Measurements from ENCODE around the gene ORM2.

ORM2 gene

DNA sequence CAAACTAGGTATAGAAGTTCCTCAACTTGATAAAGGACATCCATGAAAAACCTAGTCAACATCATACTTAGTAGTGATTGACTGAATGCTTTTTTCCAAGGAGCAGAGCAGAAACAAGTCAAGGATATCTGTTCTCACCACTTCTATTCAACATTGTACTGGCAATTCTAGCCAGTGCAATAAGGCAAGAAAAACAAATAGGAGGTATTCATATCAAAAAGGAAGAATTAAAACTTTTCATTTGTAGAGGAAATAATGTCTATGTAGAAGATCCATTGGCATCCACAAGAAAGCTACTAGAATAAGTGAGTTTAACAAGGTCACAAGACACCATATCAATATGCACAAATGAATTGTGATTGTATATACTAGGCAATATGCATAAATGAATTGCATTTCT lies 35.0 kb upstream of the ORM2 start:
- DNase-seq (ENCODE audit: low read depth, low spot score) = no peak

DNA sequence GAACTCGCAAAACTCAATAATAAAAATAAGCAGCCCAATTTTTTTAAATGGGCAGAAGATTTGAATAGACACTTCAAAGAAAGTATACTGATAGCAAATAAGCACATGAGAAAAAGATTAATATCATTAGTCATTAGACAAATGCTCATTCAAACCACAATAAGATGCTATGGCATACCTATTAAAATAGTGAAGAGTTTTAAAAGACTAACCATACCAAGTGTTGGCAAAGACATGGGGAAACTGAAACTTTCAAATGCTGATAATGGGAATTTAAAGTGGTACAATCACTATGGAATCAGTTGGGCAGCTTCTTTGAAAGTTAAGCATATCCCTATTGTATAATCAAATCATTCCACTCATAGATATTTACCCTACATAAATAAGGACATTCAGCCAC lies 33.3 kb upstream of the ORM2 start:
- DNase-seq (ENCODE audit: low read depth, low spot score) = no peak

DNA sequence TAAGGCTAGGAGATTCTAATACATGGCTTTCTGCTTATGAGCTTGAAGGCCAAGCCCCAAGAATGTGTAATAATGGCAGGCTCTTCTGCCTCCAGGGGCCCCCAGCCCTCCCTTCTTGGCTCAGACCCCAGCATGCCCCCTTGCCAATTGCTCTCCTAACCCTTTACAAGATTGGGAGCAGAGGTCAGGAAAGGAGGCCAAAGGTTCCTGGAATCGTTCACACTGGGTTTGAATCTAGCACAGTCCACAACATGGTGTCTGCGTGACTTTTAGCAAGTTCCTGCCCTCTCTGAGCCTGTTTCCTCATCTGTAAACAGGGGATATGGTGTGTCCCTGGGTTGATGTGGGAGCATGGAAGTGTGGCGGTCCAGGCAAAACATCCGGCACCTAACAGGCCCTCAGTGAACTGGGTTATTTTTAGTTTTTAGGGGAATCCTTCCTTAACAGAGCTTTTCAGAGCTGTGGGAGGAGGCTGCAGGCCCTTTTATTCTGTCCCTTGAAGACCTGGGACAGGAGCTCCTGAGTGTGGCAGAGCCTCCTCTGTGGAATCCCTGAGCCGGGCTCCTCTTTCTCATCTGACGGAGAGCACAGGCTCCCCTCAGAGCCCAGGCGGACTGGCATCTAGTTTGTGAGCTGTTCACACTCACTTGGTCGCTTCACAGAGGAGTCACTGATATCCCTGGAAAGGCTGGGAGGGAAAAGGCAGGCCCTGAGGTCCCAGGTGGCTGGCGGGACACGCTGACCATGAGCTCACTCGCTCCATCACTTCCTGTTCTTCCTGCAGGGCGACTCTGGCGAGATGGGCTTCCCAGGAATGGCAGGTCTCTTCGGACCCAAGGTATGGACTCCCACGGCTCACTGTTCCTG lies 30.1 kb upstream of the ORM2 start:
- DNase-seq (ENCODE audit: low read depth, low spot score) = no peak

DNA sequence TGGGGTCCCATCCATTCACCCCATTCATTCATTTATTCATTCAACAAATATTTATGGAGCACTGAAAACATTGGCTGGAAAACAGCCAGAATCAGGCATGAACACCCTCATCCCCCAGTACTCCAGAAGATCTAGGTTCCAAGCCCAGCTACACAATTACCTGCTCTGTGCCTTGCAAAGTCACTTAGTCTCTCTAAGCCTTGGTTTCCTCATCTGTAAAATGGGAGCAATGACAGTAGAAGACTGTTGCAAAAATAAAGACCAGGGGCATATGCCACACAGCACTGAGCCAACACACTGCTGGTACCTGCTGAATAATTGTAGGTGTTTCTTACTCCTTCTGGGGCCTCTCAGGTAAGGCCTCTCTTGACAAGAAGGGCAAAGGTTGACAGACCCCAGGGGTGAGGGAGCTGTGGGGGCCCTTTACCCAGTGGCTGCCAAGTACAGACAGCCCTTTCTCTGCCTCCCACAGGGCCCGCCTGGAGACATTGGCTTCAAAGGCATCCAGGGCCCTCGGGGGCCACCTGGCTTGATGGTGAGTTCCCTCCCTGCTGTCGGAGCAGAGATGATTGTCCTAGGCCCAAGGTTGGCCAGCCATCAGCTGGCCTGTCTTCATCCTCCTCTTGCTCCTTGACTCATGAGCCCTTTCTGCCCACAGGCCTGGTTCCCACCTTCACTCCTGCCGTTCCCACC lies 29.4 kb upstream of the ORM2 start:
- DNase-seq (ENCODE audit: low read depth, low spot score) = no peak

DNA sequence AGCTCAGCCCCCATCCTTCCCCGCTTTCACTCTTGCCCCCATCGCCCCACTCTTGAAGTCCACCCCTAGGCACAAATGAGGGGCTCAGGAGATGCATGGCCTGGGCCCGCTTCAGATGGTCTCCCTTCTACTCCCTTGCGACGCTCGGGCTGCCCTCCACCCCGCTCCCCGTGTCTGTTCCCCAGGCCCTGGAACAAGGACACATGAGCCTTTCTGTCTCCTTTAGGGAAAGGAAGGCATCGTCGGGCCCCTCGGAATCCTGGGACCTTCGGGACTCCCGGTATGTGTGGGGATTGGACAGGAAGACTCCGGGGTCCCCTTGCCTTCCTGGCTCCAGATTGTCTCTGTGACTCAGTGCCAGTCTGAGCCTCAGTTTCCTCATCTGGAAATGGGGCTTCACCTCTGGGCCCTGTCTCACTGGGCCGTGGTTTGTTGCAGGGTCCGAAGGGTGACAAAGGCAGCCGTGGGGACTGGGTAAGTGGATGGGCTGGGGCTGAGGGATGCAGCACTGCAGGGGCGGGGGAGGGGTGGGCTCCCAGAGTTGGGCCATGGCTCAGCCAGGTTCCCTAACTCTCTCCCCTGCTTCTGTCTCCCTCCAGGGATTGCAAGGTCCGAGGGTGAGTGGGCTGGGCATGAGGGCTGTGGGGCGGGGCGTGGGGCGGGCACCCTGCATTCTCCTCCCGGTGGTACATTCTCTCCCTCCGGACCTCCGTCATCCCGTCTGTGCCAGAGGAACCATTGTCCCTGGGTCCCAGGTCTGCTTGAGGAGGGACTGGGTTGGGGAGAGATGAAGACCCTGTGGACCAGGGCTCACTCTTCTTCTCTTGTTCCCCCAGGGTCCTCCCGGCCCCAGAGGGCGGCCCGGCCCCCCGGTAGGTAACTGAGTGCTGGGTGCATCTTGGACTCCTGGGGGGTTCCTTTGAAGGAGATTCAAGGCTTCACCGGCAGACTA lies 28.5 kb upstream of the ORM2 start:
- no peak for DNase-seq (ENCODE audit: low read depth, low spot score)

DNA sequence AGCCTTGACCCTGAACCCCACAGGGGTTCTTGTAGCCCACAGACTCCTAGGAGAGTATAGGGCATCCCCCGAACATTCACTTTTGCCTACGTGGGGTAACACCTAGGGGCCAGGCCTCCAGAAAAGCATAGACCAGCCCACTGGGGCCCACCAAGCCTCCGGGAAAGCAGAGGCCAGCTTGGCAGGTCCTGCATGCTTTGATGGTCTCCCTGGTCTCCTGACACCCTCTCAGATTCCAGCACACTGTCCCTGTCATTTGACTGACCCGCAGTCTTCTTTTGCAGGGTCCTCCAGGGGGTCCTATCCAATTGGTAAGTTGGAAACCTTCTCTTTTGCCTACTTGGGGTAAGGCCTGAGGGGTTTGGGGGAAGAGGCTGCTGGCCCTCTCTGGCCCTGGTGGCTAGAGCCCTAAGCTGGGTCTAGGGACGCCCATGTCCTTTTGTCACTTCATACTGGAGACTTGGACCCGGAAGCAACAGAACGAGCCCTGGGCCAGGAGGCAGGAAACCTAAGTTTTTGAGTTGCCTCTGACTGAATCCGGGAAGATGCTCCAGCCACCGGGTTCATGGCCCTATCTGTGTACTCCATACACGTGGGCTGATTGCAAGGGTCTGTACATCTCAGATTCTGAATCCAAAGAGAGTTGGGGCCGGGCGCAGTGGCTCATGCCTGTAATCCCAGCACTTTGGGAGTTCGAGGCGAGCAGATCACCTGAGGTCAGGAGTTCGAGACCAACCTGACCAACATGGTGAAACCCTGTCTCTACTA lies 27.7 kb upstream of the ORM2 start:
- no peak for DNase-seq (ENCODE audit: low read depth, low spot score)

DNA sequence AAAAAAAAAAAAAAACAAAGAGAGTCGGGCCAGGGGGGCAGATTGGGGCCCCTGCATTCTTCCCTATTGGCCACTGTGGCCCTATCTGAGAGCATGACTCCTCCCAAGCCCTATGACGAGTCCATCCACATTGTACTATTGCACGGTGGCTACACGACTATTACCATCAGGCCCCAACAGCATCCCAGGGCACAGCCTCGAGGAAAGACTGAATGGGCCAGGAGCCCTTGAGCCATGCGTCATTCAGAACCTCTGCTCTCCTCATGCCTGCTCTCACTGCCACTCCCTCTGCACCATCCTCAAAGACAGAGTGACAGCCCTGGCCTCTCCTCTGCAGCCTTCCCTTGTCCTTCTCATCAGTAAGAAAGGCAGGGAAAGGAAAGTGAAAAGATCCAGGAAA lies 26.9 kb upstream of the ORM2 start:
- no peak for DNase-seq (ENCODE audit: low read depth, low spot score)

DNA sequence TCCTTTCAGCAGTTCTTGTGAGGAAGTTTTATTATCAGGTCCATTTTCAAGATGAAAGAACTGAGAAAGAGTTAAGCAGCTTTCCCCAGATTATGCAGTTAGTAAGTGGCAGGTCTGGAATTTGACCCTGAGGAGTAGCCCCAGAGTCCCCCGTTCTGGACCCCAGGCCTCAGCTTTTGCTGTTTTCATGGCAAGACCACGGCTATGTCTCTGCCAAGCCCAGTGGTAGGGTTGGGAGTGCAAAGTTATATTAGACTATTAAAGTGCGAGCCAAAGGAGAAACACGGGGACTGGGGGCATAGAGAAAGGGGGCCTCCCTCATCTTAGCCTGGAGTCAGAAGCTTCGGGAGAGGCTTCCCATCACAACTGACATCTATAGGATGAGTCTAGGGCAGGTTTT lies 26.1 kb upstream of the ORM2 start:
- no peak for DNase-seq (ENCODE audit: low read depth, low spot score)

DNA sequence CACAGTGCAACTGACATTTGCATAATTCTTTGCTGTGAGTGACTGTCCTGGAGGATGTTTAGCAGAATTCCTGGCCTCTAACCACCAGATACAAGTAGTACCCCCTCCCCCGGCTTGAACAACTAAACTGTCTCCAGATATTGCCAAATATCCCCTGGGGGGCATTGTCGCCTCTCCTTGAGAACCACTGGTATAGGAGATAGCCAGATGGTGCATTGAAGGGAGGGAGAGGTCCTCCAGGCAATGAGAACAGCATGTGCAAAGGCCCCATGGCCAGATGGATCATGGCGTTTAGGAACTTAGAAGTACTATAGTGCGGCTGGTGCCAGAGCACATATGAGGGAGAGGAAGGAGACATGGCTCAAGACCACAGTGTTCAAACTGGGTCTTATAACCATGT lies 25.7 kb upstream of the ORM2 start:
- no peak for DNase-seq (ENCODE audit: low read depth, low spot score)

DNA sequence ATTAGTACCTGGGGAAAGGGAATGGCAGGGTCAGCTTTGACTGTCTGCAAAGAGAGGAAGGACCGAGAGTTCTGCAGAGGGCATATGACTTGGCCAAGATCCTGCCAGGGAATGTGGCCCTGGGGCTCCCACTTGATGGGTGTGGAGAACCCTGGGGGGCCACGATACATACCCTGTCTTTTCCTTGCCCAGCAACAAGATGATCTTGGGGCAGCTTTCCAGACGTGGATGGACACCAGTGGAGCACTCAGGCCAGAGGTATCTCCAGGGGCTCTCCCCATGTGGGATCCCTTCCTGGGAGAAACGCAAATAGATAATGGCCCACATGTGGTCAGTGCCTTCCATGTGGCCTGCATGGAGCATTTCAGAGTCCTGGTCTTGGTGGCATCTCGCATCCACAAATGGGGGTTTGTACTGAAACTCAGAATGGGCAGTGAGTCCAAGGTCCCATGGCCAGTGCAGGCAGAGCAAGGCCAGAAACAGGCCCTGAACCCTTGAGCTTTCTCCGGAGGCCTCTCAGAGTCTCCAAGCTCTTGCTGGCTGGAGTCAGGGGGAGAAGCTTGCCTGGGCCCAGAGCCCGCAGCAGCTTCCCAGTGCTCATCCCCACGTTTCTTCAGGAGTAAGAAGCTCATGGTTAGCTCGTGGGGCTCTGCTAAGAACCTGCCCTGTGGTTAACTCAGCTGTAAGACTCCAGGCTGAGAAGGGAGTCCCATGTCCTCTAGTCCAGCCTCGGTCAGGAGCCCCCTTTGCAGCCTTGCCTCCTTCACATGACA lies 25.1 kb upstream of the ORM2 start:
- DNase-seq (ENCODE audit: low read depth, low spot score) = no peak

DNA sequence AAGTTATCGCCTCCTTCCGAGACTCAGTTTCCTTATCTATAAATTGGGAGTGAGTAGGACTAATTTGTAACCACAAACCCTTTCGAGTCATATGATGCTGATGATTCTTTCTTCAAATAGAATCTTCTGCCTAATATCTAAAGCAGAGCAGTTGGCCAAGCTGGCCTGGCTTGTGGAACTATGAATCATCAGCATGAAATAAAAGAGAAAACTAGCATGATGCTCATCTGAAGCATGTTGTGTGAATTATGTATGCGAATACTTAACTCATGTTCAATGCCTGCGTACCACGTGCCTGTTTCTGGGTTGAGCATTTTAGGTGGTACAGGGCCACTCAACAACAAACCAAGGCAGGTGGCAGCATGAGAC lies 21.8 kb upstream of the ORM2 start:
- DNase-seq (ENCODE audit: low read depth, low spot score) = no peak

DNA sequence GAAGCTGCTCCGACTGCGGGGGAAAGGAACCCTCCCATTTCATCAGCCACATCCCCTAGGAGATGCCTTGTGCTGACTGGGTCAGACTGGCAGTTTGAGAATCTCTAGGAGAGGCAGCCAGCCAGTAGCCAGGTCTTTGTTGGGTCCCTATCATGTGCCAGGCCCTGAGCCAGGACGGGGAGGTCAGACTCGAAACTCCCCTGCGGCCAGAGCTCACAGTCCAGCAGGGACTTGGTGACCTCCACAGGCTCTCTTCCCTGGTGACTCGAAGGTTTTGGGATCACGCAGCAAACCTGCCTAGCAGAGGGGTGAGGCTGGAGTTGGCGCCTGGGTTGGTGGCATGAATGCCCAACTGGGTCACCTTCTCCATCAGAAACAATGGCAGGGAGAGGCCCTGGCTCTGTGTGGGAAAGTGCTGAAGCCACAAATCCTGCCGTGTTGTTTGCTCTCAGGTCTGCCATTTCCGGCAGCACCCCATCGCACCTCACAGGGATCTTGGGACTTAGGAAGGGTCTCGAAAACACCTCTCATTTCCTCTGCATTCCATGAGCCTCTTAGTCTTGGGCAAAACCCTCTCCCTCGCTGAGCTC lies 21.2 kb upstream of the ORM2 start:
- no peak for DNase-seq (ENCODE audit: low read depth, low spot score)

DNA sequence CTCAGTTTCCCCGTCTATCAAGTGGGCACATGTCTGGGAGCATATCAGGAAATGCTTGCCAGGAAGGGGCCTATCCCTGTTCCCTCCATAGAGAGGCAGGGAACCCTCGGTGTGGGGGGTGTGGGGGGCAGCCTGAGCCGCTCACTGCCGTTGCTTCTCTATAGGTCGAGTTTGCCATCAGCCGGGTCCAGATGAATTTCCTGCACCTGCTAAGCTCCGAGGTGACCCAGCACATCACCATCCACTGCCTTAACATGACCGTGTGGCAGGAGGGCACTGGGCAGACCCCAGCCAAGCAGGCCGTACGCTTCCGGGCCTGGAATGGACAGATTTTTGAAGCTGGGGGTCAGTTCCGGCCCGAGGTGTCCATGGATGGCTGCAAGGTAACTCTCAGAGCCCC lies 20.6 kb upstream of the ORM2 start:
- DNase-seq (ENCODE audit: low read depth, low spot score) = no peak

DNA sequence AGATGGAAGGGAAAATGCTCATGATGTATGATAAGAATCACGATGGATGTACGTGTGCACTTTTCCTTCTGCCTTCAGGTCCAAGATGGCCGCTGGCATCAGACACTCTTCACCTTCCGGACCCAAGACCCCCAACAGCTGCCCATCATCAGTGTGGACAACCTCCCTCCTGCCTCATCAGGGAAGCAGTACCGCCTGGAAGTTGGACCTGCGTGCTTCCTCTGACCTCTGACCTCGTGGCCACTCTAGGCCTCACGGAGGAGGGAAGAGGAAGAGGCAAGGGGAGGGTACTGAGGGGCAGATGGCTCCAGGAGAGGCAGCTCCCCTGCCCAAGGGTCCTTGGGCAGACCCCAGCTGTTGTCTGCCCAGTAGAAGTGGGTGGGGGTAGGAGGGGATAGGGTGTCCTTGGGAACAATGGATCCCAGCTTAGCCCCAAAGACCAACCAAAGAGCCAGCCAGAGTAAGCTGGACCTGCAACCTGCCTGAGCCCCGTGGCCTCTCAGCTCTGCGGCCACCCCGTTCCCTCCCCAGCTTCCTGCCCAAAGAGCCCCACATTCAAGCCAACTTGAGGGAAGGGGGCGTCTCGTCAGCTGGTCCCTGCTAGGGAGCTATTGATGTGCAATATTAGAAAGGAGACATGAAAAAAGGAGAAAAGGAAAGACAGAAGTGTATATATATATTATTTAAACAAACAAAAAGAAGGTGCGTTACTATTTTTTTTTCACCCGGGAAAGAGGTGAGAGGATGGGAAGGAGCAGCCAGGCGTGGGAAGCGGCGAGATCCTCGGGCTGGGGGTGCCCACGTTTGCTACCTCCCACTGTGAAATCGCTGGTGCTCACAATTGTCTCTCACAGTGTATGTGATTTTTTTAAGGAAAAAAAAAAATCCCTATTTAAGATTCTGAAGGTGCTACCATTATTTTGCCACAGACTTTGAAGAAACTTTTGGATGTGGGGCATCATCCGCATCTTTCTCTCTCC lies 18.9 kb upstream of the ORM2 start:
- no peak for DNase-seq (ENCODE audit: low read depth, low spot score)

DNA sequence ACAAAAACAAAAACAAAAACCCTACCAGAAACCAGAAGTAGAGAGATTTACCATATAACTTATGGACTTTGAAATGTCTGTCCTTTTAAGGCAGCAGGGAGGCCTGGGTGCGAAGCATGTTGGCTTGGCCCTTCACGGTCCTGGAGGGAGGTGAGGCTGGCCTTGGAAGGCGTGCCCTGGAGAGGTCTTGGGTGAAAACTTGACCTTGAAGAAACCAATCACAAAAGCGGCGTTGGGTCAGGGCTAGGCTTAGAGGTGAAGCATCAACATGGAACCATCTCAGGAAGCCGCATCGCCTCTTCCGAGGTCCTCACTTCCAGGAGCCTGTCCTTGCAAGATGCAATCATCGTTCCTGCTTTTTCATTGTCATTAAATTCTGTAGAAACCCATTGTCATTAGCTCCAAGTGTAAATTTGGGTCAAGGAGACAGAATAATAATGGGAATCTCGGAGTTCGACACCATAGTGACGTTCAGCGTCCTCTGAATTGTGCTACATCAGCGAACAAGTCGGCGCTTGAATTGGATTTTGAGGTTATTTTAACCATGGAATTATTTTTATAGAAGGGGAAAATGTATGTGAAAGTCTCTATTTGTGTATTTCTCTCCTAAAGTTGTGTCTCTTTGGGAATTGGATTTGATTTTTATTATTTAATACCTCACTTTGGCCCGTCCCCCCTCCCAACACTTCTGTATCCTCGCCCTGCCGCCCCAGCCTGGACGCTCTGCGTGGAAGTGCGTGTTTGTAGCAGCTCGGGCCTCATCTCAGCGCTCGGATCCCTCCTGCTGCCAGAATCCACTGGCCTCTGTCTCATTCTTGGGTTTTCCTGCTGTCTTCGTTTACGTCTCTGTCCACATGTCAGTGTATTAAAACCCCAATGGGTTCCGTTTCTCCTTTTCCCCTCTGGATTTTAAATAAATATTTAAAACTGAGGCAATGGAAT lies 17.8 kb upstream of the ORM2 start:
- no peak for DNase-seq (ENCODE audit: low read depth, low spot score)

DNA sequence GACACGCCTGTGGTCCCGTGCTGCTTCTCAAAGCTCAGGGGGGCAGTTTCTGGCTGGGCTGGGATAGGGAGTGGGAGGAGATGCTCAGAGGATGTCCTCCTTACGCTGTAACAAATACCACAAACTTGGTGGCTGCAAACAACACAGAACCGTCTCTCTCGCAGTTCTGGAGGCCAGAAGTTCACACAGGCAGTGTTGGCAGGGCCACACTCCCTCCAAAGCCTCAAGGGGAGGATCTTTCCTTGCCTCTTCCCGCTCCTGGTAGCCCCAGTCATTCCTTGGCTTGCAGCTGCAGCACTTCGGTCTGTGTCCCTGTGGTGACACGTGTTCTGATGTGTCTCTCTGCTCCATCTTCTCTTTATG lies 17.2 kb upstream of the ORM2 start:
- DNase-seq (ENCODE audit: low read depth, low spot score) = no peak

DNA sequence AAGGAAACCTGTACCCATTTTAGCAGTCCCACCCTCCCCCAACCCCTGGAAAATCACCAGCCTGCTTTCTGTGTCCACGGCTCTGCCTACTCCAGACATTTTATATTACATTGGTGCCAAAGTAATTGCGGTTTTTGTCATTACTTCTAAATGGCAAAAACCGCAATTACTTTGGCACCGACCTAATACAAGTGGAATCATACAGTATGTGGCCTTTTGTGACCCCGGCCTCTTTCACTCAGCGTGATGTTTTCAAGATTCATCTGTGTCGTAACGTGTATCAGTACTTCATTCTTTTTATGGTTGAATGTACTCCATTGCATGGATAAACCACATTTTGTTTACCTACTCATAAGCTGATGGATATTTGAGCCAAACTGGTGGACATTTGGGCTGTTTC lies 16.5 kb upstream of the ORM2 start:
- DNase-seq (ENCODE audit: low read depth, low spot score) = no peak

DNA sequence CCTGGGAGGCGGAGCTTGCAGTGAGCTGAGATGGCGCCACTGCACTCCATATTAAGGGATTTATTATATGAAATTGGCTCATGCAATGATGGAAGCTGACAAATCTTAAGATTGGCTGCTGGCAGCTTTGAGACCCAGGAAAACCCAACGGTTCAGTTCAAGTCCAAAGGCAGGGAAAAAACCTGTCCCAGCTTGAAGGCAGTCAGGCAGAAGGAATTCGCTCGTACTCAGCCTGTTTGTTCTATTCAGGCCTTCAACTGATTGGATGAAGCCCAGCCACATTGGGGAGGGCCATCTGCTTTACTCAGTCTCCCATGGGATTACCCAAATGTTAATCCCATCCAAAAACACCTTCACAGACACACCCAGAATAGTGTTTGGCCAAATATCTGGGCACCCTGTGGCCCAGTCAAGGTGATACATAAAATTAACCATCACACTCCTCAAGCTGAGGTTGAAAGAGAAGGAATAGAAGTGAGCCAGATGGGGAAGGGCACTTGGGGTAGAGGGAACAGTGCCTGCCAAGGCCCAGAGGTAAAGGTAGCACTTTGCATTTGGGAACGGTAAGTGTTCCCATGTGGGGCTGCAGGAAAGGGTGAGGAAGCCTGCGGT lies 15.3 kb upstream of the ORM2 start:
- no peak for DNase-seq (ENCODE audit: low read depth, low spot score)

Data from ELF-1 (cell line).